Mesenteric fat pad (tissue), 1 donor: ENCODE measurements around the gene CREB5. TPM values are rescaled to one million over a fixed set of nuclear protein-coding genes. Genes with fewer than 3 reads are reported as not detected.

Source experiments
- DNase-seq: peaks from one replicate; pipeline ENCODE4 v3.0.0-alpha.2; 2020; ENCODE audit warnings: low spot score
- total RNA-seq: library from RNA; stranded (reverse); fragmentation: NEBNext Ultra II Directional; extraction: Animal tissue kit (Norgen Biotek cat#: 25700); gene quantifications from one replicate; pipeline ENCODE4 v1.2.1, GENCODE V29; 2021
- donor health status: DM: yes; HTN: yes; CAD: no.

The CREB5 gene
- total RNA-seq, 1 donor from 2014 or later: 45.3 TPM

DNA sequence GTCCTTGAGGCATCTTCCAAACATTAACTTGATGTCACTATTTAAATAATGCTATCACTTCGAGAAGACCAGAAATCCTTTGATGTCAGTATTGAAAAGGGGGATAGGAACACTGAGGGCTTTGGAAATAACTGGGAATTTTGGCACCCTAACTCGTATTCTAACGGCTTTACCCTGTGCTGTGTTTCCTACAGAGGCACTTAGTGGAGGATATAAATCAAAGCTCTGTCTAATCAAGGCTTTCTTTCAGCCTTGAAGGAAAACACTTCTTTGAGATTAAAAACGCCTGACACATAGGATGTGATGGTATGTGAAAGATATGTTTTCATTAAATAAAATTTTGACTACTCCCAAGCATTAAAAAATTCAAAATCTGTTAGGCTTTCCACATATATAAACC lies 62.3 kb downstream of the CREB5 start:
- no peak for DNase-seq

- DNase-seq: no peak
Measured at GRCh38 chr7:28477041-28477442, 64.7 kb downstream of the CREB5 start.

DNA sequence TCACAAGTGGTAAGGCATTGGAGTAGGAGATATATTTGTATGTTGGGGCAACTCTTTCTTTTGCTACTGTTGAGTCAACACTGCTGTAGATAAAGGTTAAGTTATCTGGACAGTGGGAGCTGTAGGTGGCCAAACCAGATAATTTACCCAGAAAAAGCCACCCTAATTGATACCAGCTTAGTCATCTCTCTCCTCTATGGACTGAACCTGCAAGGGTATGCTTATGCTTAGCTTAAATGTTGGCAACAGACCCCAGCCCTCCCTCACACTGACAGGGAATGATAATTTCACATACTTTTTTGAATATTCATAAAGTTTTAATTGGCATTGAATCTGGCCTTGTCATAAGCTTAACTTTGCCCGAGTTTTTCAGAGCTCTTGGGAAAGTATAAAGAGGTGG lies 66.3 kb downstream of the CREB5 start:
- DNase-seq: no peak

DNA sequence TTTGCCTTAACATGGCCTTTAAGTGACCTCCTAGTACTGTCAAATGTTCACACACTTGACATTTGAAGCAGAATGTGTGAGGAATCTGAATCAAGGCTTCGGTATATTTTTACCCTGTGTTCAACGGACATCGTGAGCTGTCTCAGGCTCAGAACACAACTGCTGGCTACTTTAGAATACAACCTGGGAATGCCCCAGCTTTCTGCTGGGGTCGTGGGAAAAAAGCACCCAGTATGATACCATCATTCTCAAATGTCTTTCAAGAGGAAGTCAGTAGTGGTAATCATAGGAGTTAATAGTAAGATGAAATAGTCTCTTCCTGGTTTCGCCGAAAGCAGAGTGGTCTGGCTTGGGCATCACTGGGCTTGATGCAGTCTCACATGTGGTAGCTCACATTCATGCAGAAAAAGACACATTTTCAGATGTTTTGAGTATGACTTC lies 67.2 kb downstream of the CREB5 start:
- no peak for DNase-seq

GRCh38 chr7:28480595-28480994 lies 68.3 kb downstream of the CREB5 start:
- no peak for DNase-seq

- no peak for DNase-seq
Measured at GRCh38 chr7:28481091-28481926, 69.0 kb downstream of the CREB5 start.

DNA sequence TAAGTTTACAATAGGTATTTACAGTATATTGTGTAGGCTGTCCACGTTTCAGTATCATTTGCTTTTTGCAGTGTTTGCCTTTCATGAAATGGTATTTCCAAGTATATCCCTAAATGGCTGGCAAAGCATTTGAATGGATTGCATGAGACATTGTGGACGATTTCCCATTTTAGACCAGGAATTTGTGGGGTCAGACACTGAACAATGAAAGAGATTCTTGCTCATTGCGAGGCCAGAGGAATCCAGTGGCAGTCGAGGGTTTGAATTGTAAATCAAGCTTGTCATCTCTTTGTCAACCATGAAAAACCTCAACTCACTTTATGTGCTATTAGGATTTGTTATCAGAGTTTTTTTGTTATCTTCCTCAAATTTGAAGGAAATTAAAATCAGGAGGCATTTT lies 70.8 kb downstream of the CREB5 start:
- DNase-seq: no peak

DNA sequence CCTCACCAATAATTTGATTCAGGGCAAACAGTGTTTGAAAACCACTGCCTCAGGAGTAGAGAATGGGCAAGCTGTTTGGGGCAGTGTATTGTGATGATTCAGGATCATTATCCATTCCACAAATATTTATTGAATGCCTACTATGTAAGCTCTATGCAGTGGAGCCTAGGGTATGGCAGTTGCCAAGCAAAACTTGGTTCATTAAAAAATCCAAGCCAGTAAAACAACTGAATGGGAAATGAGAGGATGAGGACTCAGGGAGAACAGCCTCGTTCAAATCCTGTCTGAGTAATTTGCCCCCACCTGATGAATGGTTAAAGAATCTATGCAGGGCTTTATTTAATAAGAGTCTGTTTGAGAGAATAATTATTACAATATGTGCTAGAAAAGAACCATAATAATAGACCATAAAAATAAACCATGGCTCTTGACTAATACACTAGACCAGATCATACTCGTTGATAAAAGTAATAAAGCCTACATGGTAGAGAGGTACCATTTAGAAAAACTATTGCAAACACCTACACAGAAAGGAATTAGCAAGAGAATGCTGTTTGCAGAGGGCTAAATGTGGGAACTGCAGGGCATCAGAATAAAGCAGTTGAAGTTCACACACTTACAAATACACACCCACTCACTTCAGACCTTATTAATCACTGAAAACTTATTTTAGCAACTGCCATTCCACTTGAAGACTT lies 71.7 kb downstream of the CREB5 start:
- no peak for DNase-seq

- DNase-seq: no peak
Measured at GRCh38 chr7:28484606-28484935, 72.3 kb downstream of the CREB5 start.

- no peak for DNase-seq
Measured at GRCh38 chr7:28487487-28487886, 75.2 kb downstream of the CREB5 start.

- no peak for DNase-seq
Measured at GRCh38 chr7:28488061-28488791, 75.9 kb downstream of the CREB5 start.

DNA sequence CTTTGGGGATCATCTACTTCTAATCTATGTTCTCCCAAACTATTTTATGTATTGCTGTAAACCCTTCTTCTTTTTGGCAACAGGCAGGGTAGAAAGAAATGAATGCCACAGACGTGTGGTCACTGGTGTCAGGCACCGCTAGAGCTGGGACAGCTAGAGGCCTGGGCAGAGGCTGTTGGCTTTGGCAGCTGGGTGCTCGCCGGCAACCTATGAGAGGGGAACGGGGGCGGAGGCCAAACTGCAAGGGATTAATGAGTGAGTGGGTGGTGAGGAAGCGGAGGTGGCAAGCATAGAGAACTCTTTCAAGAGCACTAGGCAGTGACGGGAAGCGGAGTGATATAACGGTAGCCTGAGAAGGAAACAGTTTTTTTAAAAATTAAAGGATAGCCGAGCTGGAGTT lies 78.5 kb downstream of the CREB5 start:
- DNase-seq: no peak

- no peak for DNase-seq
Measured at GRCh38 chr7:28493477-28493876, 81.2 kb downstream of the CREB5 start.

DNA sequence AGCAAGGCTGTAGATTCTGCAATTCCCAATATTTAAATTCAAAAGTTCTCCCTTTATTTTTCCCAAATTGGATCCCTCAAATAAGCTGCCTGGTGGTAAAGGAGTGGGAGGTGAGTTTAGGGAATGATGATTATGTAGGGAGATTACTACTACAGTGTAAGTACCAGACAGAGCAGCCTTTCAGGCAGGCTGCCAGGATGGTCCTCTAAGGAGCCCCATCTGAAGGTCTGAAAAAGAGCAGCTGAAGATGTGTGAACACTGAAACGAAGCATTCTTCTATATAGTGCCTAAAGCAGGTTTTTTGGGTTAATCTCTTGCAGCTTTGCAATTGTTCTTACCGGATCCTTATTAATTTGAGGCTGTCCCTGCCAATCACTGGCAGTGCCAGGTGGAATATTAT lies 84.7 kb downstream of the CREB5 start:
- DNase-seq: no peak

DNA sequence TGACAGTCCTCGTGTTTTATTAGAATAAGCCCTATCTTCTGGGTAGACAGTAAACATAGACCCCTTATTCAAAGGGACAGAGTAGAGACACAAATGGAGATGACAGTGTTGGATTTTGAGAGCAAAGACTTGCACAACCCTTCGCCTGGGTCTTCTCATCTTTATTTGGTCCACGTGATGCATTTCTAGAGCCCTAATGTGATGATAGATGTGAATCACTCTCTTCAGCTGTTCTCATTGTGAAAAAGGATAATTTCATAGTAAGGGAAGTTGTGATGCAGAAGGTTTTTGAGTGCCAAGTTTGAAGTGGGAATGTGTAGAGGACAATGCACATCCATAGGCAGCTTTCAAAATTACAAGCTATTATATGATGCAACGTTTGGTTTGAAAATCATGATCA lies 86.3 kb downstream of the CREB5 start:
- no peak for DNase-seq

- DNase-seq: no peak
Measured at GRCh38 chr7:28500138-28500537, 87.8 kb downstream of the CREB5 start.

GRCh38 chr7:28502408-28502807 lies 90.1 kb downstream of the CREB5 start:
- DNase-seq: no peak

GRCh38 chr7:28503396-28503795 lies 91.1 kb downstream of the CREB5 start:
- no peak for DNase-seq

GRCh38 chr7:28505014-28505413 lies 92.7 kb downstream of the CREB5 start:
- no peak for DNase-seq

DNA sequence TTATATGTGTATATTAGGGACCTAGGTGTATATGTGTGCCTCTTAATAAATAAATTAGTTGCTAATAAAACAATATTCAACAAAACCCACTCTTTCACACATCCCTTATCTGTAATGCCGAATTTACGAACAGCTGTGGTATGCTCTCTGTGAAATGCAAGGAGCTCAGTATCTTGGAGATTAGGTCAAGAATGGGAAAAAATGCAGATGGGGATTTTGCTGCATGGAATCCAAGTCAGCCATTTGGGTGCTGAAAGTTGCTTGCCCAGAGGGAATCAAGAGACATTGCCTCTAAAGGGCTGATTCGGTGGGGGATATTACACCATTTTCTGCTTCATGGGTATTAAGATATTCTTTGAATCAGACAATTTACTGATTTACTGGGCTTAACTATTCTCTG lies 93.5 kb downstream of the CREB5 start:
- no peak for DNase-seq

- no peak for DNase-seq
Measured at GRCh38 chr7:28507525-28508282, 95.4 kb downstream of the CREB5 start.
